NCI-H82 treated with DMSO at 0.1 percent for 48 hours (cell line): Measurements from ENCODE around the gene CEP295NL.
"Not testable (repeated sequence)": the region's sequence is repeated elsewhere in the genome, so short reads cannot be mapped to it uniquely, and the experiment has no call there.

Experiments used
- DNase-seq: peaks from one replicate; lab custom pipeline; 2025; ENCODE audit not compliant: unreplicated experiment; lab: John Stamatoyannopoulos, UW

Gene CEP295NL

GRCh38 chr17:78933025-78933958, 30.3 kb upstream of the CEP295NL start:
- DNase-seq: no peak

DNA sequence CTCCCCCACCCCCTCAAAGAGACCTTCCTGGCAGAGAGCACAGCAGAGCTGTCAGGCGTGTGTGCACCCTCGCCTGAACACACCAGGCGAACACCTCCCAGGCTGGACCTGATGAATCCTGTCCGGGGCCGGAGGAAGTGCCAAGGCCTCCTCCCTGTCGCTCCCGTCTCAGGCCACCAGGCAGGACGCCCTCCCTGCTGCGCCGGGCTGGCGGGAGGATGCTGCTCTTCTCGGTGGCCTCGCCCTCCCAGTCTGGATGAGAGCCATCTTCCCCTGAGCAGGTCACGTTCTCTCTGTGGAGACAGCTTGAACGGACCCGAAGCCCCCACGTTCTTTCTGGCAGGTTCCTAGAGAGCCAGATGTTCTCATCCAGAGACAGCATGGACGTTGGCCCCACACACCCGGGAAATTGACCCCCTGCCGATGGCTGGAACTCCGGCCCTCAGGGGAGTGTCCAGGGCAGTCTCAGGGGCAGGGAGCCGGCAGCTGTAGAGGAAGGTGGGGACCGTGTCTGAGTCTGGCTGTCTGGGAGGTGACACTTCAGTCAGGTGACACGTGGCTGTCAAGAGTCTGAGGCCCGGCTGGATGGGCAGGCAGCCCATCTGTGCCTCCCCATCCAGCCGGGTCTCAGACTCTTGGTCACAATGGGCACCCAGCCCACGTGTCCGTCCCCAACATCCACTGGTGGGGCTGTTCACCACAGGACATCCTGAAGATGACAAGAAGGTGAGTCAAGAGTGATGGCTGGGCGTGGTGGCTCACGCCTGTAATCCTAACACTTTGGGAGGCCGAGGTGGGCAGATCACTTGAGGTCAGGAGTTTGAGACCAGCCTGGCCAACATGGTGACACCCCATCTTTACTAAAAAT, 27.1 kb upstream of the CEP295NL start:
- no peak for DNase-seq

- DNase-seq: no peak
Observed at GRCh38 chr17:78925662-78926555, 22.9 kb upstream of the CEP295NL start.

GRCh38 chr17:78925234-78925633, 22.2 kb upstream of the CEP295NL start, which contains the start of gene TIMP2:
Gene TIMP2 (minus strand): TSS chr17:78925387. CDS start chr17:78925088, 299 bp downstream.
- peak; percentile 67 for DNase-seq

DNA sequence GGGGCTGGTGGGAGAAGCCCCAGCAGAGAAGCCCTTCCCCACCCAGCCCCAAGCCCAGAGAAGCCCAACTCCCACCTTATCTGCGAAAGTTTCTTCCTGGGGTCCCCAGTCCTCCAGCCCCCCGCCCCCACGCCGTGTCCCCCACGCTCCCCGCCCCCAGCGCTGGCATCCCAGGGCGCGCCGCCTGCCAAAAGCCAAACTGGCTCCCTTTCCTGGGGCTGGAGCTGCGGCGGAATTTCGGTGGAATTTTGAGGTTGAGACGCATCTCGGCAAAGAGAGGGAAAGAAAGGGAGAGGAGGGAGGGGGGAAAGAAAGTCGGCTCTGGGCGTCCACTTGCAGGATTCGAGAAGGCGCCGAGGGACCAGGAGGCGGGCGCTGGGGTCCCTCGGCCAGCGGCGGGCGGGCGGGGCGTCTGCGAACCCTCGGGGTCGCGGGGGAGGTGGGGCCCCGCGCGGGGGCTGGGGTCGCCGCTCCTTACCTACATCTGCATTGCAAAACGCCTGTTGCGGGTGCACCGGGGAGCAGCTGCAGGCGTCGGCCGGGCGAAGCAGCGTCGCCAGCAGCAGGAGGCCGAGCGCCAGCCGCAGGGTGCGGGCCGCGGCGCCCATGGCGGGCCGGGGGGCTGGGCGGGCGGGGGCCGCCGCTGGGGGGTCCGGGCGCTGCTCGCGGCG, 21.6 kb upstream of the CEP295NL start:
- no peak for DNase-seq

- no peak for DNase-seq
Observed at GRCh38 chr17:78923660-78924453, 20.9 kb upstream of the CEP295NL start.

GRCh38 chr17:78922816-78923498, 20.0 kb upstream of the CEP295NL start:
- DNase-seq: no peak

- no peak for DNase-seq
Observed at GRCh38 chr17:78921437-78921971, 18.5 kb upstream of the CEP295NL start.

- DNase-seq: no peak
Observed at GRCh38 chr17:78920528-78920927, 17.5 kb upstream of the CEP295NL start.

GRCh38 chr17:78919861-78920450, 17.0 kb upstream of the CEP295NL start:
- DNase-seq: no peak

- DNase-seq: no peak
Observed at GRCh38 chr17:78918979-78919378, 16.0 kb upstream of the CEP295NL start.

GRCh38 chr17:78917451-78918275, 14.7 kb upstream of the CEP295NL start:
- no peak for DNase-seq

DNA sequence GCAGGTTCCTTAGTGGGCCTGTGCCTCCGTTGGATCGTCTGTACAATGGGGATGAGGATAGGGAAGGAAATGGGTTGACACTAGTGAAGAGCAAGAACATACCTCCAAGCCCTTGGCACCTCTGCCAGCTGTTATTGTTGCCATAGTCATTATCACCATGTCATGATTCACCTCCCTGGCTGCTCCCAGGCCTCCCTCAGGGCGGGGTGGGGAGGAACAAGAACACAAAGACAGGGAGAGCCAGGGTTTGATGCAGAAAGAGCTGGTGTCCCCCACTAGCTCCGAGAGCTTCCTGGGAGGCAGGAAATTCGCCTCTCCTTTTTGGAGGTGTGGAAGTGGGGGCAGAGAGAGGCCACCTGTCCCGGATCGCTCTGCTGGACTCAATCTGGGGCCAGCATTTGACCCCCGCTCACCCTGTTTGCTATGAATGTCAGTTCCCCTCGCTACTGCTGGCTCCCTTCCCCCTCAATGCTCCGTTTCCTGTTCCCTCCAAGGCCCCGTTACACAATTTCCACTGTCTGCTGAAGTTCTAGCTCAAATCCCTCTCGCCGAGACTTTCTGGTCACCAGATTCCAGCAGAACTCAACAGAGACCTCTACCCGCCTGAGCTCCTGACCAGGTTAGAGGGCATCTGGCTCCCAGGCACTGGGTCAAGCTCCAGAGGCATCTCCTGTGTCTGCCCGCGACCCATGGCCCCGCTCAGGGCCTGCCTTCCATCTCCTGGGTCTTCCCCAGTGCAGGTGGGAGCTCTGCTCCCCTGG, 13.1 kb upstream of the CEP295NL start:
- DNase-seq: no peak

GRCh38 chr17:78913115-78913514, 10.1 kb upstream of the CEP295NL start:
- DNase-seq: no peak

- no peak for DNase-seq
Observed at GRCh38 chr17:78912082-78912481, 9.1 kb upstream of the CEP295NL start.

DNA sequence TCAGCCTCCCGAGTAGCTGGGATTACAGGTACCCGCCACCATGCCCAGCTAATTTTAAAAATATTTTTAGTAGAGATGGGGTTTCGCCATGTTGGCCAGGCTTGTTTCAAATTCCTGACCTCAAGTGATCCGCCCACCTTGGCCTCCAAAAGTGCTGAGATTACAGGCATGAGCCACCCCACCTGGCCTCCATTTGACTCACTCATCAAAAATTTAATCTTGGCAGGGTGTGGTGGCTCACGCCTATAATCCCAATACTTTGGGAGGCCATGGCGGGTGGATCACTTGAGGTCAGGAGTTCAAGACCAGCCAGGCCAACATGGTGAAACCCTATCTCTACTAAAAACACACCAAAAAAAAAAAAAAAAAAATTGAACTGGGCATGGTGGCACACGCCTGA, 8.5 kb upstream of the CEP295NL start:
- DNase-seq: not testable (repeated sequence)
